Measurements from ENCODE around the gene NRXN3.

Gene NRXN3

GRCh38 chr14:79379266-79379665 lies 1209.1 kb downstream of the NRXN3 start:
- peaks cover 5% of the 10 kb centered on the region; the same call in 1 of the 2 replicates for H3K4me1 ChIP-seq (ENCODE audit: control insufficient read depth, insufficient read depth, low read length)
- H3K27ac ChIP-seq (ENCODE audit: extremely low read depth, low read depth, low read length): no peak overlapping the region
- H3K36me3 ChIP-seq (ENCODE audit: control insufficient read depth in 2 of 2, insufficient read depth in 1 of 2, low read length in 2 of 2): no peaks in the 10 kb centered on the region
- ChIA-PET POLR2A (no interaction called here), CTCF (interaction anchor here (0.7 kb wide), 1 partner anchor 15 kb away, joined by 3 read pairs; no protein-coding TSS in a partner anchor)
- TF ChIP-seq ZNF335 (tag by site-specific recombination; conservative IDR thresholded peaks at IDR 0.05): no peak
- no peak for TF ChIP-seq ZBTB11 (tag by site-specific recombination; conservative IDR thresholded peaks at IDR 0.05; ENCODE audit: low read depth)
- TF ChIP-seq ZNF560 (tag by site-specific recombination; IDR thresholded peaks at IDR 0.05; ENCODE audit: borderline replicate concordance): no peak
- TF ChIP-seq ZNF768 (tag by site-specific recombination; IDR thresholded peaks at IDR 0.05): no peak
- no peak for TF ChIP-seq ZFP41 (tag by site-specific recombination; IDR thresholded peaks at IDR 0.05; ENCODE audit: borderline replicate concordance)
- TF ChIP-seq ZNF211 (tag by site-specific recombination; IDR thresholded peaks at IDR 0.05; ENCODE audit: low read depth): no peak
- no peak for TF ChIP-seq ZNF623 (tag by site-specific recombination; IDR thresholded peaks at IDR 0.05)
- no peak overlapping the region for H3K4me3 ChIP-seq (ENCODE audit: low read depth, low read length)
- H3K9me3 ChIP-seq (ENCODE audit: control insufficient read depth, insufficient read depth, low read depth, low read length): no peaks in the 10 kb centered on the region

- ChIA-PET POLR2A (no interaction called here), CTCF (no interaction called here)
- H3K4me1 ChIP-seq (ENCODE audit: control insufficient read depth, insufficient read depth, low read length): peaks cover 5% of the 10 kb centered on the region; the same call in 1 of the 2 replicates
- no peaks in the 10 kb centered on the region for H3K9me3 ChIP-seq (ENCODE audit: control insufficient read depth, insufficient read depth, low read depth, low read length)
- no peaks in the 10 kb centered on the region for H3K36me3 ChIP-seq (ENCODE audit: control insufficient read depth in 2 of 2, insufficient read depth in 1 of 2, low read length in 2 of 2)
- no peak overlapping the region for H3K27ac ChIP-seq (ENCODE audit: extremely low read depth, low read depth, low read length)
- TF ChIP-seq ZNF239 (tag by site-specific recombination; IDR thresholded peaks at IDR 0.05) (no peak), ZEB2 (tag by site-specific recombination; IDR thresholded peaks at IDR 0.05) (no peak), ZIC2 (tag by site-specific recombination; IDR thresholded peaks at IDR 0.05) (no peak), SALL2 (tag by site-specific recombination; IDR thresholded peaks at IDR 0.05; ENCODE audit: borderline replicate concordance) (no peak), RBAK (tag by site-specific recombination; IDR thresholded peaks at IDR 0.05) (no peak), PATZ1 (tag by site-specific recombination; IDR thresholded peaks at IDR 0.05) (no peak), ZBTB17 (tag by site-specific recombination; IDR thresholded peaks at IDR 0.05) (no peak), ZNF624 (tag by site-specific recombination; IDR thresholded peaks at IDR 0.05) (no peak), PRDM10 (tag by site-specific recombination; IDR thresholded peaks at IDR 0.05) (no peak), KLF9 (tag by site-specific recombination; IDR thresholded peaks at IDR 0.05; ENCODE audit: low read depth) (no peak), ZNF23 (tag by site-specific recombination; IDR thresholded peaks at IDR 0.05; ENCODE audit: borderline replicate concordance) (no peak), ZNF792 (tag by site-specific recombination; IDR thresholded peaks at IDR 0.05) (no peak), KLF8 (tag by site-specific recombination; IDR thresholded peaks at IDR 0.05) (no peak), ZNF513 (tag by site-specific recombination; IDR thresholded peaks at IDR 0.05) (no peak)
- H3K4me3 ChIP-seq (ENCODE audit: low read depth, low read length): no peak overlapping the region
Measured at GRCh38 chr14:79383031-79383430, 1212.9 kb downstream of the NRXN3 start.
